Activated naive CD8-positive, alpha-beta T cell treated with anti-CD3 and anti-CD28 coated beads, Interleukin-2, amount 10 ng/mL, durations not matched to agents 7 days and 5 days (primary cell): ENCODE measurements around the gene PODXL. TPM values are rescaled to one million over a fixed set of nuclear protein-coding genes. Genes with fewer than 3 reads are reported as not detected.
"Not testable (repeated sequence)": the region's sequence is repeated elsewhere in the genome, so short reads cannot be mapped to it uniquely, and the experiment has no call there.

Source experiments
- ATAC-seq: fragments of 150-1000 bp; cut with Tn5 transposase; one replicate; pipeline ENCODE4 v1.10.0; 2021; ENCODE audit warnings: low read depth, moderate library complexity
- POLR2A ChIA-PET: fragments of 350-600 bp; sonication (Branson Sonifier 250); formaldehyde crosslinking; loops from one replicate; lab custom pipeline; 2021; ENCODE audit warnings: antibody characterized with exemption; lab: Charles Lee
- DNase-seq: peaks from one replicate; pipeline ENCODE4 v3.0.0; 2021
- H3K27ac Mint-ChIP-seq: one replicate; pipeline ENCODE4 v1.8.0; 2022; ENCODE audit warnings: mild to moderate bottlenecking, mixed read lengths
- H3K27me3 Mint-ChIP-seq: one replicate; pipeline ENCODE4 v1.8.0; 2022; ENCODE audit warnings: mild to moderate bottlenecking, moderate library complexity, mixed read lengths
- H3K36me3 Mint-ChIP-seq: one replicate; pipeline ENCODE4 v1.8.0; 2021; ENCODE audit warnings: mild to moderate bottlenecking, mixed read lengths
- H3K4me1 Mint-ChIP-seq: one replicate; pipeline ENCODE4 v1.8.0; 2021; ENCODE audit warnings: mixed read lengths
- H3K4me3 Mint-ChIP-seq: one replicate; pipeline ENCODE4 v1.8.0; 2022; ENCODE audit warnings: mild to moderate bottlenecking, moderate library complexity, mixed read lengths
- H3K9me3 Mint-ChIP-seq: one replicate; pipeline ENCODE4 v1.8.0; 2021; ENCODE audit warnings: mixed read lengths
- total RNA-seq, 2 experiments: library from RNA; stranded (reverse); gene quantifications; one replicate each; pipeline ENCODE4 v1.2.3, GENCODE V29; 2021

Gene PODXL
- total RNA-seq, 2 experiments from 2014 or later, result 1.4 to 1.5 TPM

GRCh38 chr7:131507592-131508331 is 48.7 kb downstream of the PODXL start:
- peak; percentile 88 for ATAC-seq
- H3K36me3 Mint-ChIP-seq, result no peaks in the 10 kb centered on the region
- H3K27me3 Mint-ChIP-seq, result peaks cover 3% of the 10 kb centered on the region
- DNase-seq, result peak; percentile 87
- H3K27ac Mint-ChIP-seq, result peak overlapping the region; percentile 5
- H3K9me3 Mint-ChIP-seq, result no peaks in the 10 kb centered on the region
- peaks cover 16% of the 10 kb centered on the region for H3K4me1 Mint-ChIP-seq
- POLR2A ChIA-PET, result no interaction called here
- peak overlapping the region; percentile 56 for H3K4me3 Mint-ChIP-seq

DNA sequence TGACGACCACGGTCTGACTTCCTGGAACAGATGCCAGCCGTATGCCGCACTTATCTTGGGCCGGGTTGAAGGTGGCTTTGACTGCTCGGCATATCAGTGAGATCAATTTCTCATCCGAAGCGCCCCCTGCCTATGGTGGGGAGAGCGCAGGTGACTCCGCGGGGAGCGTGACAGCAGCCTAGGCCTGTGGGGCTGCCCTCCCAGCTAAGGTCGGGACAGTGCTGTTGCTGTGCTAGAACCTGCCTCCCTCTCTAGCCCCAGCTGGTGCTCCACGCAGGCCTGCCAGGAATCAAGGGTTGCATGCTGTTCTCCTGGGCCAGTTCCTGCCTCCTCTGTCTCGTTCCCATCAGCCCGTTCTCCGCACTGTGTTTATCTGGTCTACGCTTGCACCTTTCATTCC is 49.8 kb downstream of the PODXL start:
- Mint-ChIP-seq H3K36me3 (no peaks in the 10 kb centered on the region), H3K4me3 (no peak overlapping the region), H3K27ac (no peak overlapping the region), H3K9me3 (no peaks in the 10 kb centered on the region), H3K4me1 (peaks cover 21% of the 10 kb centered on the region), H3K27me3 (peaks cover 3% of the 10 kb centered on the region)
- ATAC-seq (no peak), DNase-seq (no peak)
- POLR2A ChIA-PET, result no interaction called here

- Mint-ChIP-seq H3K4me3 (no peak overlapping the region), H3K9me3 (no peaks in the 10 kb centered on the region), H3K4me1 (peaks cover 26% of the 10 kb centered on the region), H3K36me3 (no peaks in the 10 kb centered on the region), H3K27ac (no peak overlapping the region), H3K27me3 (peaks cover 3% of the 10 kb centered on the region)
- ATAC-seq (no peak), DNase-seq (no peak)
- POLR2A ChIA-PET, result no interaction called here
Measured at GRCh38 chr7:131505636-131506557, 50.5 kb downstream of the PODXL start.

GRCh38 chr7:131505037-131505620 is 51.3 kb downstream of the PODXL start:
- H3K36me3 Mint-ChIP-seq, ATAC-seq, POLR2A ChIA-PET, H3K9me3 Mint-ChIP-seq, H3K4me3 Mint-ChIP-seq, H3K27me3 Mint-ChIP-seq, DNase-seq, H3K27ac Mint-ChIP-seq: not testable (repeated sequence)
- peaks cover 32% of the 10 kb centered on the region for H3K4me1 Mint-ChIP-seq

GRCh38 chr7:131504157-131504899 is 52.1 kb downstream of the PODXL start:
- peaks cover 3% of the 10 kb centered on the region for H3K27me3 Mint-ChIP-seq
- H3K27ac Mint-ChIP-seq, result no peak overlapping the region
- H3K4me3 Mint-ChIP-seq, result no peak overlapping the region
- POLR2A ChIA-PET, result no interaction called here
- peaks cover 32% of the 10 kb centered on the region for H3K4me1 Mint-ChIP-seq
- DNase-seq (no peak), ATAC-seq (no peak)
- H3K9me3 Mint-ChIP-seq, result no peaks in the 10 kb centered on the region
- peaks cover 3% of the 10 kb centered on the region for H3K36me3 Mint-ChIP-seq

GRCh38 chr7:131503639-131504038 is 52.8 kb downstream of the PODXL start:
- Mint-ChIP-seq H3K9me3 (no peaks in the 10 kb centered on the region), H3K4me1 (peaks cover 30% of the 10 kb centered on the region), H3K4me3 (no peak overlapping the region), H3K36me3 (peaks cover 3% of the 10 kb centered on the region), H3K27ac (no peak overlapping the region), H3K27me3 (peaks cover 3% of the 10 kb centered on the region)
- DNase-seq (no peak), ATAC-seq (no peak)
- POLR2A ChIA-PET, result no interaction called here

DNA sequence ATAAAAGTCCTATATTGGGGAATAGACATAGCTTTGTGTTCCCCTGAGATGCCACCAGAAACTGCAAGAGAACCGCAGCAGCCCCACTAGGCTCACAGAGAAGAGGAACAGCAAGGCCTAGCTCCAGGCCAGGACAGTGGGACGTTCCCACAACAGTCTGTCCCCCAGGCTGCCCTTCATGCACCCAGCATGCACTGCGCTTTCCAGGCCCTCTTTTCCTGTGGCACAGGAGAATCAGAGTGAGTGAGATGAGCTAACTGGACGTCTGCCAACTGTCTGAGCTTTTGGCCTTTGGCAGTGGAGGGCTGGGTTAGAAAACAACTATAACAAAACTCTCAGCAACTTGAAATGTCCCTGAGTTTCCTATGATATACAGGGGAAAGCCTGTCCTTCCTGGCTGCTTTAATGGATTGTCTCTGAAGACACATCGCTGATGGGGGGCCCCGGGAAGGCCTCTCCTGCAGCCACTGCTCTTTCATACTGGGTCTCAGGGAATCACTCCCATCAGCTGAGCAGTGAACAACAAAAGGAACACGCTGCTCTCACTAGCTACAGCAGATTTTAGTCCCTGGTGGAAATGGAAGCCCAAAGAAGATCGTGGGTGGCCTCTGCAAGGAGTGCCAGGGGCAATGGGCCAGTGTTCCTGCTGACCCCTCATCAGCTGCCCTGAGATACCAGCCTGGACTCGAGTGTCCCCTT is 53.5 kb downstream of the PODXL start:
- POLR2A ChIA-PET, result no interaction called here
- H3K27me3 Mint-ChIP-seq, result no peaks in the 10 kb centered on the region
- DNase-seq, result no peak
- no peak for ATAC-seq
- no peak overlapping the region for H3K4me3 Mint-ChIP-seq
- H3K36me3 Mint-ChIP-seq, result peaks cover 3% of the 10 kb centered on the region
- peaks cover 25% of the 10 kb centered on the region for H3K4me1 Mint-ChIP-seq
- H3K27ac Mint-ChIP-seq, result no peak overlapping the region
- H3K9me3 Mint-ChIP-seq, result no peaks in the 10 kb centered on the region

DNA sequence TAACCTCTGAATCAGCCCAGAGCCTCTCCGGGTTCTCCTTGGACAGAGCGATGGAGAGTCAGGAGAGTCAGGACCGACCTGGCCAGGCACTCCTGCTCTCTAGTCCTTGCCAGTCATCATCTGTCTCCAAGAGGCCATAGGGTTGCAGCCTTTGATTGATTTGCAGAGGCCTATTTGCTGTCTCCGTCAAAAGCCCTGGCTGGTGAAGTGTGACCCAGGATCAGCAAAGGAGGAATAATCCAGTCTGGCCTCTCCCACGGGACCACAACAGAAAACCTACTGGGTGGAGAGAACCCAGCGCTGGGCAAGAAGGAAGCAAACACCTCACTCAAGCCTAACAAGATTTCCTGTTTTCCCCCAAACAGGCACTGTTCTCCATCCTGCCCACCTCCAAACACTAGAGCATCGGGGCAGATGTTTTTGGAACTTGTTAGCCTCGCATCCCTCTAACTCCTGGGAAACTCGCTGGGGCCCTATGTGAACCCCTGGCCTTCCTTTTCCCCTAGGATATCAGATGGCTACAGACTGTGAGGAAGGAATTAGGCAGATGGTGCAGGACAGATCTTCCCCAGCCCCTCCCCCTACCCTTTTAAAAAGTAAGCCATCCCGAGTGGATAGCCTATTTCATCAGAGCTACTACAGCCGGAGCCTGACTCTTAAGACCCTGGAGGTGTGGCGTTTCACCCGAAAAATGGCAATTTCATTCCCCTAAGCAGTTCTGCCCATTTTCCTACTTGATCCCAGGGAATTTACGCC is 54.3 kb downstream of the PODXL start:
- Mint-ChIP-seq H3K4me1 (peaks cover 22% of the 10 kb centered on the region), H3K27me3 (no peaks in the 10 kb centered on the region), H3K36me3 (peaks cover 6% of the 10 kb centered on the region), H3K27ac (peak overlapping the region; percentile 58), H3K9me3 (no peaks in the 10 kb centered on the region), H3K4me3 (peak overlapping the region; percentile 55)
- no peak for ATAC-seq
- POLR2A ChIA-PET, result no interaction called here
- DNase-seq, result no peak

- no peaks in the 10 kb centered on the region for H3K27me3 Mint-ChIP-seq
- DNase-seq (no peak), ATAC-seq (peak; percentile 94)
- H3K4me3 Mint-ChIP-seq, result peak overlapping the region; percentile 55
- H3K36me3 Mint-ChIP-seq, result peaks cover 6% of the 10 kb centered on the region
- H3K9me3 Mint-ChIP-seq, result no peaks in the 10 kb centered on the region
- POLR2A ChIA-PET, result no interaction called here
- peaks cover 22% of the 10 kb centered on the region for H3K4me1 Mint-ChIP-seq
- H3K27ac Mint-ChIP-seq, result peak overlapping the region; percentile 11
Measured at GRCh38 chr7:131501422-131501821, 55.0 kb downstream of the PODXL start.

- POLR2A ChIA-PET, result no interaction called here
- DNase-seq (no peak), ATAC-seq (no peak)
- H3K9me3 Mint-ChIP-seq, result no peaks in the 10 kb centered on the region
- H3K36me3 Mint-ChIP-seq, result peaks cover 6% of the 10 kb centered on the region
- H3K27ac Mint-ChIP-seq, result no peak overlapping the region
- peaks cover 22% of the 10 kb centered on the region for H3K4me1 Mint-ChIP-seq
- no peak overlapping the region for H3K4me3 Mint-ChIP-seq
- no peaks in the 10 kb centered on the region for H3K27me3 Mint-ChIP-seq
Measured at GRCh38 chr7:131500357-131500756, 56.1 kb downstream of the PODXL start.

GRCh38 chr7:131499801-131500200 is 56.6 kb downstream of the PODXL start:
- POLR2A ChIA-PET, result interaction anchor here (0.5 kb wide), 1 partner anchor 394 kb away, joined by 4 read pairs; no protein-coding TSS in a partner anchor
- Mint-ChIP-seq H3K27ac (no peak overlapping the region), H3K36me3 (peaks cover 6% of the 10 kb centered on the region), H3K9me3 (no peaks in the 10 kb centered on the region), H3K4me1 (peaks cover 22% of the 10 kb centered on the region), H3K27me3 (no peaks in the 10 kb centered on the region), H3K4me3 (no peak overlapping the region)
- ATAC-seq (no peak), DNase-seq (no peak)
